ENCODE data around the gene MARK1. TPM values are rescaled to one million over a fixed set of nuclear protein-coding genes. Genes with fewer than 3 reads are reported as not detected.

The MARK1 gene
- total RNA-seq, 1 donor from 2014 or later = 13.2 TPM

DNA sequence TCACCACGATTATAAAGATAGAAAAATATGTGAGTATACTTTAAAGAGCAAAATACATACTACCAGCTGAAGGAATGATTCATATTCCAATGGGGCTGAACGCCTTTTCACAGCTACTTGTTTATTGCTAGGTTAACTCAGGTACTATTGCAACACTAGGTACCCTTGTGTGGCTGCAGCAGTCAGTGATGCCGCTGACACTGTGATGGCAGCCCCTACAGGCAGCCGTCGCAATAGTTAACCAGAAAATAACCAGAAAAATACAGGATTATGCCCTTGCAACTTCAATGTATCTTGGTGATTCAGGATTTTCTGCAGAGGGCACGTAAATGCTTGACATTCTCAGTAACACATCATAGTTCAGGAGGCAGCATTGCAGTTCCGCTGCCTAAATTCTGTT, 1.6 kb upstream of the MARK1 start:
- Histone ChIP-seq H3K9me3 (ENCODE audit: low read depth) (no peaks in the 10 kb centered on the region), H4K20me1 (ENCODE audit: low read depth) (peaks cover 4% of the 10 kb centered on the region), H3K79me2 (ENCODE audit: low read depth) (peaks cover 28% of the 10 kb centered on the region), H3K36me3 (no peaks in the 10 kb centered on the region), H3K4me2 (peak overlapping the region; percentile 84), H3K27ac (no peak overlapping the region), H2AFZ (replicated peaks) (no peak overlapping the region), H3K27me3 (peaks cover 6% of the 10 kb centered on the region), H3F3A (ENCODE audit: low read depth) (peaks cover 9% of the 10 kb centered on the region), H3K9ac (no peak overlapping the region), H3K4me3 (no peak overlapping the region), H3K4me1 (peaks cover 25% of the 10 kb centered on the region)
- H3K27ac Mint-ChIP-seq = no peak overlapping the region
- H3K4me1 Mint-ChIP-seq = peaks cover 27% of the 10 kb centered on the region
- peaks cover 13% of the 10 kb centered on the region for H3K27me3 Mint-ChIP-seq (ENCODE audit: insufficient read depth, low read depth)
- peaks cover 3% of the 10 kb centered on the region for H3K9me3 Mint-ChIP-seq
- H3K4me3 Mint-ChIP-seq = peak overlapping the region; percentile 97
- H3K36me3 Mint-ChIP-seq = no peaks in the 10 kb centered on the region
- no peak for TF ChIP-seq EZH2 (IDR thresholded peaks at IDR 0.05)
- TF ChIP-seq, protein P1, sequence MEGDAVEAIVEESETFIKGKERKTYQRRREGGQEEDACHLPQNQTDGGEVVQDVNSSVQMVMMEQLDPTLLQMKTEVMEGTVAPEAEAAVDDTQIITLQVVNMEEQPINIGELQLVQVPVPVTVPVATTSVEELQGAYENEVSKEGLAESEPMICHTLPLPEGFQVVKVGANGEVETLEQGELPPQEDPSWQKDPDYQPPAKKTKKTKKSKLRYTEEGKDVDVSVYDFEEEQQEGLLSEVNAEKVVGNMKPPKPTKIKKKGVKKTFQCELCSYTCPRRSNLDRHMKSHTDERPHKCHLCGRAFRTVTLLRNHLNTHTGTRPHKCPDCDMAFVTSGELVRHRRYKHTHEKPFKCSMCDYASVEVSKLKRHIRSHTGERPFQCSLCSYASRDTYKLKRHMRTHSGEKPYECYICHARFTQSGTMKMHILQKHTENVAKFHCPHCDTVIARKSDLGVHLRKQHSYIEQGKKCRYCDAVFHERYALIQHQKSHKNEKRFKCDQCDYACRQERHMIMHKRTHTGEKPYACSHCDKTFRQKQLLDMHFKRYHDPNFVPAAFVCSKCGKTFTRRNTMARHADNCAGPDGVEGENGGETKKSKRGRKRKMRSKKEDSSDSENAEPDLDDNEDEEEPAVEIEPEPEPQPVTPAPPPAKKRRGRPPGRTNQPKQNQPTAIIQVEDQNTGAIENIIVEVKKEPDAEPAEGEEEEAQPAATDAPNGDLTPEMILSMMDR (IDR thresholded peaks at IDR 0.05) = peak; percentile 52
- TF ChIP-seq EZH2phosphoT487 (IDR thresholded peaks at IDR 0.05) = no peak
- peak; percentile 28 for DNase-seq (ENCODE audit: low spot score)

DNA sequence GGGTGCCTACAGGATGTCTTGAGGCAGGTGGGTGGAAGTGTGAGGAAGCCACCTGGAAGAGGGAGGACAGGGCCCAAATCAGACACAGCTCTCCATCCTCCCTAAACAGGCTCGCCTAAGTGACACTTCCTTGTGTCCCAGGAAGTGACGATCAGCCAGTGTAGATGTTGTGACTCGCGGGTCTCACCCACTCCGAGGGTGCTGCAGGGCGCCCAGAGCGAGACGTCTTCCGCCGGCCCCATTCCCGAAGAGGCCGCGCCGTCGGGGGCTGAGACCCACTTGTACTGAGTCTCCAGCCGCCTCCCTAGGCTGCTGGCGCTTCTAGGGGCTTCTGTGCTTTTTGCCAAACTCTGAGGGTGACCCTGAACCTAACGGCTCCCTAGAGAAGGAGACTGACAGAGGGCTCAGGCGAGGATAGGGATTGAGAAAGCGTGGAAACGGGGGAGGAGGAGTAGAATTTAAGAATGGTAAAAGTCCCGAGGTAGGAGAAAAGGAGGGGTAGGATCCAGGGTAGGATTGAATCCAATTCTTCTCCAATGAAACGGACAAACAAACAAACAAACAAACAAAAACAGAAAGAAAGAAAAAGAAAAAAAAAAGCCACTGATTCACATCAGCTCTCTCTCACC, 543 bp upstream of the MARK1 start:
- H4K20me1 ChIP-seq (ENCODE audit: low read depth) = peaks cover 4% of the 10 kb centered on the region
- Mint-ChIP-seq H3K4me1 (peaks cover 27% of the 10 kb centered on the region), H3K4me3 (peak overlapping the region; percentile 97), H3K27ac (peak overlapping the region; percentile 97), H3K36me3 (no peaks in the 10 kb centered on the region), H3K27me3 (ENCODE audit: insufficient read depth, low read depth) (peaks cover 13% of the 10 kb centered on the region), H3K9me3 (peaks cover 3% of the 10 kb centered on the region)
- no peak for TF ChIP-seq EZH2phosphoT487 (IDR thresholded peaks at IDR 0.05)
- TF ChIP-seq, protein P1 (IDR thresholded peaks at IDR 0.05) = no peak
- TF ChIP-seq EZH2 (IDR thresholded peaks at IDR 0.05) = no peak
- DNase-seq (ENCODE audit: low spot score) = peak; percentile 38
- peak overlapping the region; percentile 1 for H3K9ac ChIP-seq
- H3K27me3 ChIP-seq = peaks cover 6% of the 10 kb centered on the region
- H3K4me3 ChIP-seq = peak overlapping the region; percentile 83
- H3K9me3 ChIP-seq (ENCODE audit: low read depth) = no peaks in the 10 kb centered on the region
- peak overlapping the region; percentile 96 for H2AFZ ChIP-seq (replicated peaks)
- H3K79me2 ChIP-seq (ENCODE audit: low read depth) = peaks cover 39% of the 10 kb centered on the region
- H3K4me1 ChIP-seq = peaks cover 33% of the 10 kb centered on the region
- peak overlapping the region; percentile 84 for H3K4me2 ChIP-seq
- no peak overlapping the region for H3K27ac ChIP-seq
- H3K36me3 ChIP-seq = no peaks in the 10 kb centered on the region
- peaks cover 9% of the 10 kb centered on the region for H3F3A ChIP-seq (ENCODE audit: low read depth)

DNA sequence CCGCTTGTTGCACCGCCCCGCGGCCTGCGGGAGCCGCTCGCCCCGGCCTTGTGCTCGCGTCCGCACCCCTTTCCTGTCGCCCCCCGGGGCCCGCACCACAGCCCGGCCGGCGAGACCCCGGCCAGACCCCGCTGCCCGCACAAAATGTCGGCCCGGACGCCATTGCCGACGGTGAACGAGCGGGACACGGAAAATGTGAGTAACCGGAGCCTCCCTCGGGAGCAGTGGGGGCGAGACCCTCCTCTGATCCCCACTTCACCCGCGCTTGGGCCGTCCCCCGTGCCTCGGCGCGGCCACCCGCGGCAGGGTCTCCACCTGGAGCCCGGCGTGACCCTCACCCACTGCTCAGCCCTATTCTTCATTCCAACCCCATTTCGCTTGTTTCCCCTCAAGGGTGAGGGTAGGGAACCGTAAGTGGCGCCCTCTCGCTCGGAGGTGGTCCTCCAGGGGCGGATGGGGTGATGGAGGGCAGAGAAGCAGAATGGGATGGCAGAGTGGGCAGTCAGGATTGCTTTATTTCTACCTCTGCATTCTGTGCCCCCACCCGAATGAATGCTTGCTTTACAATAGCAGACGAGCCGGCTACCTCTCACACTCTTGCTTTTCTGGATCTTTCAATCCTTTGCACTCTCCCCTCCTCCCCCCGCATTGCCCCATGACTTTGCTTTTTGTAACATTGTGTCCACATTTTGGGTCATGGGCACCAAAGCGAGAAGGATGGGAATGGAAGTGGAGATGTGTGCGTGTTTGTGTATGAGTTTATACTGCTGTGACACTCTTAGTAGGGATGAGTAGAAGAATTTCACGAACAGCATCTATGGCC, 954 bp downstream of the MARK1 start:
- peak; percentile 55 for DNase-seq (ENCODE audit: low spot score)
- no peaks in the 10 kb centered on the region for H3K9me3 ChIP-seq (ENCODE audit: low read depth)

More for the DNA sequence above, 954 bp downstream of the MARK1 start:
- Mint-ChIP-seq H3K36me3 (no peaks in the 10 kb centered on the region), H3K4me3 (peak overlapping the region; percentile 98), H3K27ac (peak overlapping the region; percentile 72), H3K9me3 (peaks cover 9% of the 10 kb centered on the region), H3K27me3 (ENCODE audit: insufficient read depth, low read depth) (peaks cover 13% of the 10 kb centered on the region), H3K4me1 (peaks cover 27% of the 10 kb centered on the region)
- no peaks in the 10 kb centered on the region for H3K36me3 ChIP-seq
- H3K4me1 ChIP-seq = peaks cover 38% of the 10 kb centered on the region
- H2AFZ ChIP-seq (replicated peaks) = peak overlapping the region; percentile 69
- H3K27ac ChIP-seq = peak overlapping the region; percentile 71
- H3K4me2 ChIP-seq = peak overlapping the region; percentile 84
- peak overlapping the region; percentile 87 for H3K9ac ChIP-seq
- peaks cover 6% of the 10 kb centered on the region for H3K27me3 ChIP-seq
- TF ChIP-seq EZH2phosphoT487 (IDR thresholded peaks at IDR 0.05) (no peak), EZH2 (IDR thresholded peaks at IDR 0.05) (no peak)
- TF ChIP-seq, protein P1 (IDR thresholded peaks at IDR 0.05) = no peak
- H4K20me1 ChIP-seq (ENCODE audit: low read depth) = peaks cover 4% of the 10 kb centered on the region
- peaks cover 54% of the 10 kb centered on the region for H3K79me2 ChIP-seq (ENCODE audit: low read depth)
- peak overlapping the region; percentile 83 for H3K4me3 ChIP-seq
- H3F3A ChIP-seq (ENCODE audit: low read depth) = peaks cover 9% of the 10 kb centered on the region
